ENCODE results near the gene TSEN34. TPM values are rescaled to one million over a fixed set of nuclear protein-coding genes. Genes with fewer than 3 reads are reported as not detected.
A peak's percentile ranks its signal among the peaks of the same experiment; 100 is the strongest.

TSEN34 gene
- total RNA-seq, 1 experiment from 2014 or later: 64.7 TPM

DNA sequence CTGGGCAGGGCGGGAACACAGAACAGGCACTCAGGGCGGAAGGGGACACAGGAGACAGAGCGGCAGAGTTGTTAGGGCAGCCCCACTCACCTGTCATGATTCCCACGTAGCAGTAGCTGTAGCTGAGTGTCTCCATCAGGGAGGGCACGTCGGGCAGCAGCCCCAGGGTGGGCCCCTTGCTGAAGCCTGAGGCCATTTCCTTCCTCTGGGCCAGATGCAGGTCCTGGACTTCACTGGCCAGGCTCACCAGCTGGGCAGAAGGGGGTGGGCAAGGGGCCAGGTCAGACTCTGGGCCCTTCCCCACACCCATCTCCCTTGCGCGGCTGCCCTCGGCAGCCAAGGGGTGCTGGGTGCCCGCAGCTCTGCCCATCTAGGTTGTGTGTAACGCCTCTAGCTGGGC, 7.7 kb upstream of the TSEN34 start:
- BruUV-seq (replicated peaks): no TSS peak
- peaks cover 3% of the 10 kb centered on the region for H3K36me3 ChIP-seq (ENCODE audit: insufficient read depth, low read length, poor library complexity, severe bottlenecking)
- intact Hi-C loops (cut with micrococcal nuclease; ENCODE audit: unreplicated experiment): no loop called here
- no peak for DNase-seq (ENCODE audit: low spot score)
- H3K9me3 ChIP-seq (ENCODE audit: low read depth, low read length, poor library complexity, severe bottlenecking): no peaks in the 10 kb centered on the region
- no peaks in the 10 kb centered on the region for H3K27me3 ChIP-seq (replicated peaks; ENCODE audit: insufficient read depth, low read depth, low read length, poor library complexity)
- POLR2A ChIA-PET (ENCODE audit: low non-redundant PET): no interaction called here
- no peak overlapping the region for H3K4me3 ChIP-seq (ENCODE audit: low read depth, low read length, poor library complexity, severe bottlenecking)
- H3K4me1 ChIP-seq (ENCODE audit: insufficient read depth, low read length, poor library complexity, severe bottlenecking): peaks cover 5% of the 10 kb centered on the region
- CTCF ChIA-PET: no interaction called here
- TF ChIP-seq EZH2 (IDR thresholded peaks at IDR 0.05; ENCODE audit: borderline replicate concordance, low read depth, low read length, poor library complexity, severe bottlenecking): no peak
- no peak overlapping the region for H3K27ac ChIP-seq (ENCODE audit: low read depth, low read length, poor library complexity, severe bottlenecking)

DNA sequence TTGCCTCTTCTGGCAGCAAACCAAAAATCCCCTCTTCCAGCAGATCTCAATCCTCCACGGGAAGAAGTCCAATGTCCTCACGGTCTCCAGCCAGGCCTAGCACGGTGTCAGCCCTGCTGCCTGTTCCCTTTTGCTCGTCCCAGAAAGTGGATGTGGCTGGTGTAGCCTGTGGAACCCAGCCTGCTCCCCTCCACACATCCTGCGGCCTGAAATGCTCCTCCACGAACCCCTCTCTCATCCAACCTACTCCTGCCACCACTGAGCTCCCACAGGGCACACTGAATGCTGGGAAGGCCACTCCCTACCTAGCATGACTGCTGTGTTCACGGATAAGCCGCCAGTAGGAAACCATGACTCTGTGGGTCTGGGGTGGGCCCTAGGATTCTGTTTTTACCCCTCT, 4.8 kb upstream of the TSEN34 start:
- H3K36me3 ChIP-seq (ENCODE audit: insufficient read depth, low read length, poor library complexity, severe bottlenecking): peaks cover 3% of the 10 kb centered on the region
- BruUV-seq (replicated peaks): no TSS peak
- H3K9me3 ChIP-seq (ENCODE audit: low read depth, low read length, poor library complexity, severe bottlenecking): no peaks in the 10 kb centered on the region
- no peak overlapping the region for H3K27ac ChIP-seq (ENCODE audit: low read depth, low read length, poor library complexity, severe bottlenecking)
- TF ChIP-seq, protein P1, sequence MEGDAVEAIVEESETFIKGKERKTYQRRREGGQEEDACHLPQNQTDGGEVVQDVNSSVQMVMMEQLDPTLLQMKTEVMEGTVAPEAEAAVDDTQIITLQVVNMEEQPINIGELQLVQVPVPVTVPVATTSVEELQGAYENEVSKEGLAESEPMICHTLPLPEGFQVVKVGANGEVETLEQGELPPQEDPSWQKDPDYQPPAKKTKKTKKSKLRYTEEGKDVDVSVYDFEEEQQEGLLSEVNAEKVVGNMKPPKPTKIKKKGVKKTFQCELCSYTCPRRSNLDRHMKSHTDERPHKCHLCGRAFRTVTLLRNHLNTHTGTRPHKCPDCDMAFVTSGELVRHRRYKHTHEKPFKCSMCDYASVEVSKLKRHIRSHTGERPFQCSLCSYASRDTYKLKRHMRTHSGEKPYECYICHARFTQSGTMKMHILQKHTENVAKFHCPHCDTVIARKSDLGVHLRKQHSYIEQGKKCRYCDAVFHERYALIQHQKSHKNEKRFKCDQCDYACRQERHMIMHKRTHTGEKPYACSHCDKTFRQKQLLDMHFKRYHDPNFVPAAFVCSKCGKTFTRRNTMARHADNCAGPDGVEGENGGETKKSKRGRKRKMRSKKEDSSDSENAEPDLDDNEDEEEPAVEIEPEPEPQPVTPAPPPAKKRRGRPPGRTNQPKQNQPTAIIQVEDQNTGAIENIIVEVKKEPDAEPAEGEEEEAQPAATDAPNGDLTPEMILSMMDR (conservative IDR thresholded peaks at IDR 0.05; ENCODE audit: low read depth, low read length): no peak
- no peak for TF ChIP-seq EZH2 (IDR thresholded peaks at IDR 0.05; ENCODE audit: borderline replicate concordance, low read depth, low read length, poor library complexity, severe bottlenecking)
- no peak for DNase-seq (ENCODE audit: low spot score)
- H3K4me3 ChIP-seq (ENCODE audit: low read depth, low read length, poor library complexity, severe bottlenecking): no peak overlapping the region
- no peaks in the 10 kb centered on the region for H3K27me3 ChIP-seq (replicated peaks; ENCODE audit: insufficient read depth, low read depth, low read length, poor library complexity)
- ChIA-PET CTCF (no interaction called here), POLR2A (ENCODE audit: low non-redundant PET) (no interaction called here)
- intact Hi-C loops (cut with micrococcal nuclease; ENCODE audit: unreplicated experiment): no loop called here
- peaks cover 9% of the 10 kb centered on the region for H3K4me1 ChIP-seq (ENCODE audit: insufficient read depth, low read length, poor library complexity, severe bottlenecking)

DNA sequence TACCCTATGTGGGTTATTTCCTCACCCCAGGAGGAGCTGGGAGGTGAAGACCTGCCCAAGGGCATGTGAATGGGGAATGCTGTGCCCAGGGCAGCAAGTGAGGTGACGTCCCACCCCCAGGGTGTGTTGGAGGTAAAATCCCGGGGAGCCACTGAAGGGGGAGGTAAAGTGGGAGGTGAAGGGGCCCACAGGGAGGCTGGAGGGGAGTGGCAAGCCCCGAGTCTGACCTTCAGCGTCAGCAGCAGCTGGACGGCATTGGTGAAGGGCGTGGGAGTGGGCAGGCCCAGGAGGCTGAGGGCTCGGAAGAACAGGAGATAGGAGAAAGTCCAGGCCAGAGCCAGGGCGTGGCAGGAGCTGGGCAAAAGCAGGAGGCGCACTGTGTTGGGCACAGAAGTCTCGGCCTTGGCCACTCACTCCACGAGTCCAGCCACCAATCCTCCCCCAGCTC, 4.2 kb upstream of the TSEN34 start:
- peaks cover 12% of the 10 kb centered on the region for H3K4me1 ChIP-seq (ENCODE audit: insufficient read depth, low read length, poor library complexity, severe bottlenecking)
- DNase-seq (ENCODE audit: low spot score): no peak
- BruUV-seq (replicated peaks): no TSS peak
- POLR2A ChIA-PET (ENCODE audit: low non-redundant PET): no interaction called here
- CTCF ChIA-PET: no interaction called here
- no peaks in the 10 kb centered on the region for H3K9me3 ChIP-seq (ENCODE audit: low read depth, low read length, poor library complexity, severe bottlenecking)
- intact Hi-C loops (cut with micrococcal nuclease; ENCODE audit: unreplicated experiment): no loop called here
- H3K27ac ChIP-seq (ENCODE audit: low read depth, low read length, poor library complexity, severe bottlenecking): no peak overlapping the region
- H3K27me3 ChIP-seq (replicated peaks; ENCODE audit: insufficient read depth, low read depth, low read length, poor library complexity): no peaks in the 10 kb centered on the region
- H3K36me3 ChIP-seq (ENCODE audit: insufficient read depth, low read length, poor library complexity, severe bottlenecking): peaks cover 3% of the 10 kb centered on the region
- TF ChIP-seq, protein P1 (conservative IDR thresholded peaks at IDR 0.05; ENCODE audit: low read depth, low read length): no peak
- TF ChIP-seq EZH2 (IDR thresholded peaks at IDR 0.05; ENCODE audit: borderline replicate concordance, low read depth, low read length, poor library complexity, severe bottlenecking): no peak
- H3K4me3 ChIP-seq (ENCODE audit: low read depth, low read length, poor library complexity, severe bottlenecking): no peak overlapping the region

DNA sequence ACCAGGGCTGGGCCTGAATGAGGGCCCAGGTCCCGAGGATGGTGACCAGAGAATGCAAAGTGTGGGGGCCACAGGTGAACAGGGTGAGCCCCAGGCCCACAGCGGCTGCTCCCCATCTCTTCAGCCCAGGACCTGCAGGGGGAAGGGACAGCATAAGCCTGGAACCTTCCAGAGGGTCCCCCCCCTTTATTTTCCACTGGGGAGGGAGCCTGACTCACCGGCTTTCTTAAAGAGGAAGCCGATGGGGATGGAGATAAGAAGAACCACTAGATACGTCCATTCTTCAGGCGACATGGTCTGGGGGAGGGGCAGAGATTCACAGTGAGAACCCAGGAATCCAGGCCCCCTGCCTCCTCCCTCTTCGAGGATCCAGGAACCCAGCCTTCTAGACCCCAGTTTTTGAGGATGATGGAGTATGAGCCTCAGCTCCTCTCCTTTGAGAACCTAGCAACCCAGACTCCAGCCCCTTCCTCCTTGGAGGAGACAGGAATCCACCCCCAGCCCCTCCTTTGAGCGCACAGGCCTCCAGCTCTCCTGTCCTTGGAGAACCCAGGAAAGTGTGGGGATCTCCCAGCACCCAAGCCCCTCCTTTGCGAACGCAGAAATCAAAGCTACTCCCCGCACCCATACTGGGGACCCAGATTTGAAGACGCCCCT, 2.8 kb upstream of the TSEN34 start:
- no peaks in the 10 kb centered on the region for H3K9me3 ChIP-seq (ENCODE audit: low read depth, low read length, poor library complexity, severe bottlenecking)
- CTCF ChIA-PET: no interaction called here
- peaks cover 6% of the 10 kb centered on the region for H3K36me3 ChIP-seq (ENCODE audit: insufficient read depth, low read length, poor library complexity, severe bottlenecking)
- peak overlapping the region; percentile 98 for H3K27ac ChIP-seq (ENCODE audit: low read depth, low read length, poor library complexity, severe bottlenecking)
- H3K27me3 ChIP-seq (replicated peaks; ENCODE audit: insufficient read depth, low read depth, low read length, poor library complexity): no peaks in the 10 kb centered on the region
- intact Hi-C loops (cut with micrococcal nuclease; ENCODE audit: unreplicated experiment): loop anchor here (2.0 kb wide), 1 partner anchor 28 kb away; no protein-coding TSS in a partner anchor
- no peak for DNase-seq (ENCODE audit: low spot score)
- H3K4me3 ChIP-seq (ENCODE audit: low read depth, low read length, poor library complexity, severe bottlenecking): peak overlapping the region; percentile 87
- TF ChIP-seq, protein P1 (conservative IDR thresholded peaks at IDR 0.05; ENCODE audit: low read depth, low read length): no peak
- no peak for TF ChIP-seq EZH2 (IDR thresholded peaks at IDR 0.05; ENCODE audit: borderline replicate concordance, low read depth, low read length, poor library complexity, severe bottlenecking)
- POLR2A ChIA-PET (ENCODE audit: low non-redundant PET): no interaction called here
- TSS peak; percentile 28 for BruUV-seq (replicated peaks)
- peaks cover 17% of the 10 kb centered on the region for H3K4me1 ChIP-seq (ENCODE audit: insufficient read depth, low read length, poor library complexity, severe bottlenecking)
